Chondrocyte (in vitro differentiated cells): ENCODE measurements around the gene ZFPM1. TPM values are rescaled to one million over a fixed set of nuclear protein-coding genes. Genes with fewer than 3 reads are reported as not detected.

Source experiments
- DNase-seq: peaks from one replicate; pipeline ENCODE4 v3.0.0; 2021; ENCODE audit warnings: mixed read lengths, low spot score
- H3K27ac Mint-ChIP-seq: one replicate; pipeline ENCODE4 v1.8.0; 2021; ENCODE audit warnings: mild to moderate bottlenecking, moderate library complexity, mixed read lengths; ENCODE audit not compliant: unreplicated experiment
- H3K27me3 Mint-ChIP-seq: 2 replicates; pipeline ENCODE4 v1.8.0; 2021; ENCODE audit warnings: low read depth, mixed read lengths
- H3K36me3 Mint-ChIP-seq: 2 replicates; pipeline ENCODE4 v1.8.0; 2021; ENCODE audit warnings: low read depth, mixed read lengths
- H3K4me1 Mint-ChIP-seq: 2 replicates; pipeline ENCODE4 v1.8.0; 2021; ENCODE audit warnings: low read depth, mild to moderate bottlenecking, mixed read lengths
- H3K4me3 Mint-ChIP-seq: one replicate; pipeline ENCODE4 v1.8.0; 2021; ENCODE audit warnings: mild to moderate bottlenecking, moderate library complexity, mixed read lengths; ENCODE audit not compliant: unreplicated experiment
- H3K9me3 Mint-ChIP-seq: 2 replicates; pipeline ENCODE4 v1.8.0; 2021; ENCODE audit warnings: low read depth, mixed read lengths
- total RNA-seq: library from RNA; stranded (reverse); gene quantifications from 3 replicates; pipeline ENCODE4 v1.2.1, GENCODE V29; 2021
- TF ChIP-seq, protein P1 (sequence below): fragments of 200-600 bp; sonication (generic); IDR thresholded peaks from 2 replicates; pipeline ENCODE4 v1.5.0; 2021; ENCODE audit warnings: antibody characterized with exemption, mild to moderate bottlenecking, moderate library complexity

The ZFPM1 gene
- total RNA-seq, 1 donor from 2014 or later, result 7.6 TPM

GRCh38 chr16:88504489-88505404 lies 51.7 kb downstream of the ZFPM1 start:
- Mint-ChIP-seq H3K4me1 (no peaks in the 10 kb centered on the region), H3K27me3 (no peaks in the 10 kb centered on the region), H3K36me3 (no peaks in the 10 kb centered on the region), H3K9me3 (no peaks in the 10 kb centered on the region), H3K27ac (no peak overlapping the region), H3K4me3 (no peak overlapping the region)
- no peak for DNase-seq
- TF ChIP-seq, protein P1, sequence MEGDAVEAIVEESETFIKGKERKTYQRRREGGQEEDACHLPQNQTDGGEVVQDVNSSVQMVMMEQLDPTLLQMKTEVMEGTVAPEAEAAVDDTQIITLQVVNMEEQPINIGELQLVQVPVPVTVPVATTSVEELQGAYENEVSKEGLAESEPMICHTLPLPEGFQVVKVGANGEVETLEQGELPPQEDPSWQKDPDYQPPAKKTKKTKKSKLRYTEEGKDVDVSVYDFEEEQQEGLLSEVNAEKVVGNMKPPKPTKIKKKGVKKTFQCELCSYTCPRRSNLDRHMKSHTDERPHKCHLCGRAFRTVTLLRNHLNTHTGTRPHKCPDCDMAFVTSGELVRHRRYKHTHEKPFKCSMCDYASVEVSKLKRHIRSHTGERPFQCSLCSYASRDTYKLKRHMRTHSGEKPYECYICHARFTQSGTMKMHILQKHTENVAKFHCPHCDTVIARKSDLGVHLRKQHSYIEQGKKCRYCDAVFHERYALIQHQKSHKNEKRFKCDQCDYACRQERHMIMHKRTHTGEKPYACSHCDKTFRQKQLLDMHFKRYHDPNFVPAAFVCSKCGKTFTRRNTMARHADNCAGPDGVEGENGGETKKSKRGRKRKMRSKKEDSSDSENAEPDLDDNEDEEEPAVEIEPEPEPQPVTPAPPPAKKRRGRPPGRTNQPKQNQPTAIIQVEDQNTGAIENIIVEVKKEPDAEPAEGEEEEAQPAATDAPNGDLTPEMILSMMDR, result no peak

DNA sequence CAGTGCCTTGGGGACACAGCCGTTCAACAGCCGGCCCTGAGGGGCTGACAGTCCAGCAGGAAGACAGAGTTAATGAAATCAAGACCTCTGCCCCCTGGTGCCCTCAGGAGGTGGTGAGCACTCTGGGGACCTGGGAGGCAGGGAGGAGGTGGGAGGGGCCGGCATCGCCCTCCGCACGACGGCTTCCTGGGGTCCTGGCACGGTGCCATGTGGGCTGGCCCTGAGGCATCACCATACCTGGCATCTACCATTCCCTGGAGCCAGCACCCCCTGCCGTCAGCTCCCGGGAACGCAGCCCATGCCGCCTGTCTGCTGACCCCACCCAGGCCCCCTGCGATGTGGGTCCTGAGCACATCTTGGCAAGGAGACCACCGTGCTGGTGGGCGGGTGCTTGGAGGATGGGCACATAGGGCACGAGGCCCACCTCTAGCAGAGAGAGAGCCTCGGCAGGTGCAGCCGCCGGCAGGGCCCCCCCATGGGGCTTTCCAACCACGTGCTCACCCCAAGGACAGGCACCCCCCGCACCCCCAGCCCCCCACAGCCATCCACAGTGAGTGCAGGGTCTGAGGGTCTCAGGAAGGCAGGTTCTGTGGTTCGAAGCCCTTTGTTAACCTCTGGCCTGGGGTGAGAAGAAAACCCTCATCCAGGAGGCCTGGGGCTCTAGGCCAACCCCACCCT lies 52.5 kb downstream of the ZFPM1 start:
- no peak for DNase-seq
- no peaks in the 10 kb centered on the region for H3K36me3 Mint-ChIP-seq
- H3K9me3 Mint-ChIP-seq, result no peaks in the 10 kb centered on the region
- TF ChIP-seq, protein P1, result peak; percentile 65
- H3K4me3 Mint-ChIP-seq, result no peak overlapping the region
- no peak overlapping the region for H3K27ac Mint-ChIP-seq
- no peaks in the 10 kb centered on the region for H3K4me1 Mint-ChIP-seq
- no peaks in the 10 kb centered on the region for H3K27me3 Mint-ChIP-seq

GRCh38 chr16:88506723-88507122 lies 53.6 kb downstream of the ZFPM1 start:
- no peak overlapping the region for H3K4me3 Mint-ChIP-seq
- no peaks in the 10 kb centered on the region for H3K27me3 Mint-ChIP-seq
- no peak overlapping the region for H3K27ac Mint-ChIP-seq
- H3K4me1 Mint-ChIP-seq, result no peaks in the 10 kb centered on the region
- H3K36me3 Mint-ChIP-seq, result no peaks in the 10 kb centered on the region
- TF ChIP-seq, protein P1, result no peak
- H3K9me3 Mint-ChIP-seq, result no peaks in the 10 kb centered on the region
- DNase-seq, result no peak

DNA sequence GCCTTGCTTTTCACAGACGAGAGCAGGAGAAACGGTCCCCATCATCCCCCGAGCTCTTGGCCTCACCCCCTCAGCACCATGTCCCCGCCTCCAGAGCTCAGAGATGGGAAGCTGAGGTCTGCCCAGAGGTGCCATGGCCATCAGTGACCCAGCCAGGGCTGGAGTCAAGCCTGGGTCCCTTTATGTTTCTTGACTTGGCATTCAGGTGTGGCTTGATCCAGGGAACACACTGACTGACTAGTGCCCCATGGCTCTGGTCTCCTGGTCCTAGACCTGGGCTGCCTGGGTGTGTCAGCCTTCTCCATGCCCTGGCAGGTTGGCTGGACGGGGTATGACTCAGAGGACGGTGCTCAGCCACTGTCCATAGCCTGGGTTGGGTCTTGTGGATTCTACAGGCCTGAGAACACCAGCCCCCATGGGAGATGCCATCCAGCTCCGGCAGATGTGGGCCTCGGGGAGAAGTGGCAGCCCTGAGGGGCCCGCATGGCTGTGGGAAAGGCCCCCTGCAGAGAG lies 54.2 kb downstream of the ZFPM1 start:
- Mint-ChIP-seq H3K36me3 (no peaks in the 10 kb centered on the region), H3K9me3 (no peaks in the 10 kb centered on the region), H3K27me3 (no peaks in the 10 kb centered on the region), H3K27ac (no peak overlapping the region), H3K4me3 (no peak overlapping the region), H3K4me1 (no peaks in the 10 kb centered on the region)
- no peak for DNase-seq
- TF ChIP-seq, protein P1, result no peak

- H3K4me1 Mint-ChIP-seq, result no peaks in the 10 kb centered on the region
- H3K36me3 Mint-ChIP-seq, result no peaks in the 10 kb centered on the region
- no peaks in the 10 kb centered on the region for H3K9me3 Mint-ChIP-seq
- no peak overlapping the region for H3K27ac Mint-ChIP-seq
- H3K4me3 Mint-ChIP-seq, result no peak overlapping the region
- TF ChIP-seq, protein P1, result no peak
- H3K27me3 Mint-ChIP-seq, result no peaks in the 10 kb centered on the region
- no peak for DNase-seq
These were observed 55.3 kb downstream of the ZFPM1 start for GRCh38 chr16:88508376-88508867.
